GM21360 (cell line): Measurements from ENCODE around the gene PPP1CA.

Experiments used
- ATAC-seq: cut with Tn5 transposase; IDR thresholded peaks from one replicate; pipeline ENCODE4 v1.9.1; 2021; ENCODE audit warnings: mild to moderate bottlenecking, moderate library complexity; ENCODE audit not compliant: unreplicated experiment

The PPP1CA gene

DNA sequence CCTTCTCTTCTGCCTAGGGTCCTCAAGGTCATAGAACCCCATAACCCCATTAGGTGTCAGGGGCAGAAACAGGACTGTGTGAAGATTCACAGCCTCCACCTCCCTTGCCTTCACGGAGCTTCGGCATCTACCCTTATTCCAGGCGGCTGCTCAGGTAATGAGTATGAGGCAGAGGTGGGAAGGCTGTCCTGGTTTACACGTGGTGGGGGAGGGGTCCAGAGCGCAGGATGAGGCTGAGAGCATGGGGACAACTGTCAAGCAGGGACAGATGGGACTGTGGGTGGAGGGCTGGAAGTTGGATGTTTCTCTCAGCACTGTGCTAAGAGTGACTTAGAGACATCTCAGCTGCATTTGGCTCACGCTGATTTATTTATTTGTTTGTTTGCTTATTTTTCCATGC lies 14.1 kb downstream of the PPP1CA start:
- ATAC-seq = no peak

DNA sequence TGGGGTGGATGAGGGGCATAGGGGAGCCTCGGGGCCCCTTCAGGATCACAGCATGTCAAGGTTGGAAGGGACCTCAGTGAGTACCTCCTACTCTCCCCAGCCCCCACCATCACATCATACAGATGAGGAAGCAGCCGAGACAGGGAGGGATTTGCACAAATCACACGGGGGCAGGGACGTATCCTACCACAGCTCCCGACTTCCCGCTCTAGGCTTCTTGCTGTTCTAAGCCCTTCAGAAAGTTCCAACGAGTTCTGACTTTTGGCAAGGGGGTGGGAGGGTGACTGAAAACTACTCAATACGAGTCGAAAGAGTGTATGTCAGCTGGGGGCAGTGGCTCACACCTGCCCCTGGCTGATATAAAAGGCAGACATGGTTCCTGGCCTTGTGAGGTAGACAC lies 14.6 kb downstream of the PPP1CA start:
- no peak for ATAC-seq

DNA sequence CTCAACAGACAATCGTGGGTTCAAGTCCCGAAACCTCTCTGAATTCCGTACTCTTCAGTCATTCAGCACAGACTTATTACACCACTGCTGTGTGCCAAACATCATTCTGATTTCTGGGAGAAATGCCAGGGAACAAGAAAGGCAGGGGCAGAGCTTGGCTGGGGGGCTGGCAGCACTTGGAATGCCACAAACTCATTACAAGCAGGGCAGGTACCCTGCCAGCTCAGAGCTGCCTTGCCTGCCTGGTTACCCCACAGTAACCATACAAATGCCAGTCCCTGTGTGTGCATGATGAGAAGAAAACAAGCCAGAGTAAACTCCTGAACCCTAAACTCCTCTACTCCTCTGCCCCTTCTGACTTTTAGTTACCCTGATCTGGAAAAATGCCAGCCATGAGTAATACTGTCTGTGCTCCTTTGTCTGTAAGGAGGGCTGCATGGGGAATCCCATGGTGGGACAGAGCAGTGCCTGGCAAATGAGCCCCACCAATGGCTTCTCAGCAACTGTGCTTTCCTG lies 16.7 kb downstream of the PPP1CA start:
- ATAC-seq = no peak

DNA sequence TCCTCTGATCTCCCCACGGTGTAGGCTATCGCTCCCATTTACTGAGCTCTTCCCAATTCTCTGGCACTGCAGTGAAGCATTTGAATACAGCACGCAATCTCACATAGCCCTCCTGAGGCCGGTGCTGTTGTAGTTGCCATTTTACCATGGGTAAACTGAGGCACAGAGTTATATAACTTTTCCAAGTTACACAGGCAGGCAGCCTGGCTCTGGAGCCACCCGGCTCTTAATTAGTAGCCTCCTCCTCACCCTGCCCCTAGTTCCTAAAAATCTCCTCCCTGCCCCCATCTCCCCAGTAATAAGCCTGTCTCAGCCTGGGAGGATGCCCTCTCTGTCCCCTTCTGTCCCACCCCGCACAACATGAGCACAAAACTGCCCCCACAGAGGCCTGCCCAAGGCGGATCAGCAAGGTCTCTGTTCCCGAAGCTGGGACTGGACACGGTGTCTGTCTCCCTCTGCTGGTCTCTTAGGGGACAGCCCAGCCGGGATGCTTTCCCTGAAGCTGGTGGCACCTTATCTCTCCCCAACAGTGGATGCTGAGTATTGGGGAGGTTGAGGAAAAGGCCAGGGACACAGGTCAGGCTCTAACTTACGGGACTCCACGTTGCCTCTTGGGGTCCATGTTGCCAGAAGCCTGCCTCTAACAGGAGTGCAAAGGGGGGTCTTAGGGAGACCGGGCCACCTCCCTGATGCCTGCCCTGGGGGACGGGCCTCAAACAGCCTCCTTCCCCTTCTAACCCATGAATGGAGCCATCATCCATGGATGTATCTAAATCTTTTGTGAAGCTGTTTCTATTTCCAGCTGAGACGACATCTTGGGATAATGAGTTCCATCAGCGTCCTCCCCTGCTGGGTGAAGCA lies 19.2 kb downstream of the PPP1CA start:
- no peak for ATAC-seq

DNA sequence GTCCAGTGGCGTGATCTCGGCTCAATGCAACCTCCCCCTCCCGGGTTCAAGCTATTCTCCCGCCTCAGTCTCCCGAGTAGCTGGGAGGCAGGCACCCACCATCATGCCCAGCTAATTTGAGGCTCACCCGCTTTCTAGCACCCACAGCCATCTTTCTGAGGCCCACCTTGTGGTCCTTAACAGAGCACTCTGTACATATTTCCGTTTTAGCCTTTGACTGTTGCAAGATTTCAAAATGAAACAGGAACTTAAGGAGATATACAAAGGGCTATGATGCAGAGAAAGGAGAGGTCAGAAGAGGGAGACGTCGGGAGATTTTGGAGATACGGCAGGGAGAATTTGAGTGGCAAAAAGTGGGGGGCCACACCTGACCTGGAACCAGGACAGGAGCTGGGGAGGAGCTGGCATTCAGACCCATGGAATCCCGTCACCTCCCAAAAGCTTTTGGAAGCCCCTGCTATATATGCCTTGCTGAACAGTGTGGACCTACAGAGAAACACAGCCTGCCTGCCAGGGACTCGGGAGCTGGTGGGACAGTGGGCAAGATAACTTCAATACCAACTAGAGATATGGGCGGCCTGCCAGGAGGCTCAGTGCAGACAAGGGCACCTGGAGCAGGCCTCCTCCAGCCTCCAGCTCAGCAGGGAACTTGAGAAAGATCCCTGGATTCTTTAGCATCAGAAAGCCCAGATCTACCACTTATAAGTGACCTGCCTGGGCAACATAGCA lies 20.2 kb downstream of the PPP1CA start:
- ATAC-seq = no peak

DNA sequence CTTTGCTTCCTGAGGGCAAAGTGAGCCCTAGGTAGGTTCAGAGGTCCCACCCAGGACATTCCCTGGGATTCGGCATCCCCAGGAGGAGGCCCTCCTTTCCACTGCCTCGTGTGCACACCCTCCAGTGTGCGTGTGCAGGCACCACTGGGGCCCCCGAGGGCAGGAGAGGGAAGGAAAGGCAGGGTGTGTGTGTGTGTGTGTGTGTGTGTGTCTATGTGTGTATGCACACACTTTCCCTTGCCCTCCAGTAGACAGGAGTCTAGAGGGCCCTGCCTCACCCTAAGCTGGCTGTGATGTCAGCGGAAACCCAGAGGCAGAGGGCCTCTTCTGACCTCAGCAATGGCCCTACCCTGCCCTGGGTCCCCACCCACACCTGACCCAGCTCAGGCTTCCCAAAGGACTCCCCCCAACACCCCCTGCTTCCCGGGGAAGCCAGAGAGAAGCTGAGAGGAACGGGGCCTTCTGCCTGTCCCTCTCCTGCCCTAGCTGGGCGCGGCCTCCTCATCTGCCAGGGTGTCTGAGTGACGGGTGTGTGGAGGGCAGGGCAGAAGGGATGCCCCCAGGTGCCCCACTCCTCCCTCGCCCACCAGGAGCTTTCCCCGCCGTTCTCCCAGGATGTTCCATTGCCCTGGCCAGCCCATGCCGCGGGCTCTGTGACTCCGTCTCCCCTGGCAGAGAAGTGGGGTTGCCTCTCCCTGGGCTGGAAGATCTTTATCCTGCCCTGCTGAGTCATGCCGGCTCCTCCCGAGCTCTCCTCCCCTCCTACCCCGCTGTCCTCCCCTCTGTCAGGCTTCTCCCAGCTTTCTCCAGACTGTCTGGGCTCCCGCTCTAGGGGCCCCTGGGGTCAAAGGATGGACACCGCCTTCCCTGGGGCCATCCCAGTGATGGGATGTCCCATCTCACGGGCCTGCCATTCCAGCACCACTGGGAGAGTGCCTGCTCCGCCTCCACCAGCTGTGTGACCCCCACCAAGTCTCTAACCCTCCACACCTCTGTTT lies 22.3 kb downstream of the PPP1CA start:
- no peak for ATAC-seq

DNA sequence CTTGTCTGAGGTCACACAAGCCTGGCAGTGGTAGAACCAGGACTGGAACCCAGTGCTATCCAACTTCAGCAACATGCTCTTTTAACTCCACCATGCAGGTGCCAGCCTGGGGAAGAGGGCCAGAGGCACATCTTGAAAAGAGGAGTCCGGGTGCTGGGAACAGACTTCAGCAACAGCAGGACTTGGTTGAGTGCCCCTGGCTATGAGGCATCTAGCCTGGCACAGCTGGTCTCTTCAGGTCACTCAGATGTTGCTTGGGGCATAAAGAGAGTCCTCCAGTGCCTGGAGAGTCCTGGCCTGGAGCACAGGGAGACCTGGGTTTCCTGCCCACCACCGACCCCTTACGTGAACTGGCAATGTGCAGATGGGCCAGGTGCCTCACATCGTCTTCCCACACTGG lies 23.1 kb downstream of the PPP1CA start:
- ATAC-seq = no peak

DNA sequence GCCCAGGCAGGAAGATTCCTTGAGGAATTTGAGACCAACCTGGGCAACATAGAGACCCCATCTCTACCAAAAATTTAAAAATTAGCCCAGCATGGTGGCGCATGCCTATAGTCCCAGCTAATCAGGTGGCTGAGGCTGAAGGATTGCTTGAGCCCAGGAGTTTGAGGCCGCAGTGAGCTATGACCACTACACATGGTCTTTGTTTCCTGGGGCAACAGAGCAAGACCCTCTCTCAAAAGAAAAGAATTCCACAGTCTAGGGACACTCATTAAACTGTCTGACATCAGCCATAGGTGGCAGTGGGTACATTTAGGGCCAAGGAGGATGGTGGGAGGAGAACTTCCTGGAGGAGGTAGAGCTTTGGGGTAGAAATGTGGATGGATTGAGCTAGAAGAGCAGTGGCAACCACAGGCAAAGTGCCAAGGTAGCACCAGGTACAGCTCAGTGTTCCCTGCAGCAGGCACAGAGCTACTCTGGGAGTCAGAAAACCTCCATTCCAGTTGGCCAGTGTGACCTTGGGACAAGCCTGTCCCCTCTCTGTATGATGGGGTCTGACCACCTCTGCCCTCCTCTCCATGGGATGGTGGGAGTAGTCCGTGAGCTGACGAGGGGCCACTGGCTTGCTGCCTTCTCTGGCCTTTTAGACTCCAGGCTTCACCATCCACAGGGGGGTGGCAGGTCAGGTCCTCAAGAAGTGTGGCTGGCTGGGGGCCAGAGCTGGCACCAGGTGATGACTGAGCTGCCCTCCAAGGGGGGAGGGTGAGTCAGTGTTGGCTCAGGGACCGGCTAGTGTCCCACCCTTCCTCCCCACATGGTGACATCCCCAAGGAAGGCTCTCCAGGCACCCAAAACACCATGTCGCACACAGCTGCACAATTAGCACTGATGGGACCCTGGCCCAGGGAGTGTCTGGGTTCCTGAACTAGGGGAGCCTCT lies 24.5 kb downstream of the PPP1CA start:
- ATAC-seq = no peak

DNA sequence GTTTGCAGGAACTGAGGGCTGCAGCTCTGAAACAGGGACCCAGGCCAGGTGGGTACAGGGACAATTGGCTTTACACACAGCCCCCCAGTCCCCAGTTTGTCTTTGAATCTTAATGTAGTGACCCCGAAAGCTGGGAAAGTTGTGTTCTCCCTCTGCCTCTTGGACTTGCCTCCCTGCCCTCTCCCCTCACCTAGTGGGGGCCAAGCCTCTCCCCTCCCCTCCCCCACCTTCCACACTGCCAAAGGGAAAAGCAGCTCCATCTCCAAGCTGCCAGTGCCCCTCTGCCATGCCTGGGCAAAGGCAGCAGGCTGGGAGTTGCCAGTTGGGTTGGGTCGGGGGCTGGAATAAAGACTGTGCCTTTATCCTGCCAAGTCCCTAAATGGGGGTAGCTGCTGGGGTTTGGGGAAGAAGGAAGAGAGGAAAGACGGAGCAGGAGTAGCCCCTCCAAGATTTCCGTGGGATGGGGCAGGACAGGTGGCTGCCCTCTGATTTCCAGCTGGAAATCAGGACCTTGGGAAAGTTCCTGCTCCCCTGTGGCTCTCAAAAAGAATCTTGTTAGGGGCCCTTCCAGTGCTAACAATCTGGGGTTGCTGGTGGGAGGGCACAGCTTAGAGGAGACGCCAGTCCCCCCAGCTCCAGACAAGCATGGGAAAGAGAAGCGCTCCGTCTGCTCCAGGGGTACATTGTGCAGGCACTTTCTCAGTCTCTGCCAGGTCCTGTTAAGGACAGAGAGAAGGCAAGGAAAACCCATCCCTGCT lies 25.4 kb downstream of the PPP1CA start:
- ATAC-seq = no peak

DNA sequence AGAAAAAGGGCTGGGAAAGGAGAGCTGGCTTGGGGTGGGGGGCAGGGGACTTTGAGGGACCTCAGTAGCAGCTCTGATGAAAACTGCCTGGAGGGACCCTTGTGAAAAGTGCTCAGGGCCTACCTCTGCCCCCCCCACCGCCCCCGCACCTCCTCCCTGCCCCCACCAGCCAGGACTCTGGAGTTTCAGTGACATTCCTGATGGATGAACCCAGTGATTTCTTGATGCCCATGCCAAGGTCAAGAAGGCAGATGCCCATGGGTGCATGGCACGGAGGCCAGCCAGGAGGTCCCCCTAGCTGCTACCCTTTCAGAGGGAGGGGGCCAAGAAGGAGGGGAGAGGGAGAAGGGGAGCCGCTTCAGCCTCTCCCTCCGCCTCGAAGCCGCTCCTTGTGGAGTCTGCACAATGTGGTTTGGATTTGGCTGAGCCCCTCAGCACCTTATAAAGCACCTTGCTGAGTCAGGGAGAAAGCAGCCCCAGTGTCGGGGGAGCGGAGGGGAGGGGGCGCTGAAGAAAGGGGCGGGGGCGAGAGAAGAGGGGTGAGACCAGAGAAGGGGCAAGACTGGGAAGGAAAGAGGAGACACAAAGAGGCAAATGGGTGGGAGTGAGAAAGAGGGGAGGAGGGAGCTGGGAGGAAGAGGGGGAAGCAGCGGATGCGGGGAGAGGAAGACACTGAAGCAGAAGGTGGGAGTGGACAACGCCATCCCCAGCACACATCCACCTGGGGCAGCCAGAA lies 26.2 kb downstream of the PPP1CA start:
- no peak for ATAC-seq

DNA sequence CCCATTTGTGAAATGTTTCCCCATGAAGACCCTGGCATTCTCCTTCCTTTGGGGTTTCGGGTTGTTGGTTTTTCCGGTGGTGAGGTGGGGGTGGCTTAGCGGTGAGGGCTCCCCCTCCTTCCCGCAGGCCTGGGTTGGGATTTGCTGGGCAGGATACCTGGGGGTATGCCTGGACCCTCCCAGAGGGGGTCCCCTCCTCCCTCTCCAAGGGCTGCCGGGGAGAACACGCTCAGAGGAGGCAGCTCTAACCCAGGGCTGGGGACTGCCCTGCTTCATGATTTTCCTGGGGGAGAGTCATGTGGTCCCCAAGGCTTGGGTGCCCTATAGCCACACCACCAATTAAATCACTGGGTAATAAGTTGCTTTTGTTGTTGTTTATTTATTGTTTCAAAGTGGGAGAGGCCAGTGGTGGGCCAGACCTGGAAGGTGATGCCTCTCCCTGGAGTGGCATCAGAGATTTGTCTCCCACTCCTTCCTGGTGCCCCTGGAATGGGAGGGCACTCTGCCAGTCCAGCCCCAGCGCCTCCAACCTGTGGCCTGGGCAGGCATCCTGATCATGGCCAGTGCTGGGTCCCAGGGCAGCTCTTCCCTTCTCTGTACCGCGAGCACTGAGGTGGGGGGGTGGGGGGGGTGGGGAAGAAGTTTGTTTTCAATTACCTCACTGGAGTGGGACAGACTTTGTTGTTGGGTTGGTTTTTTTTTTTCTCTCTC lies 26.9 kb downstream of the PPP1CA start:
- no peak for ATAC-seq

DNA sequence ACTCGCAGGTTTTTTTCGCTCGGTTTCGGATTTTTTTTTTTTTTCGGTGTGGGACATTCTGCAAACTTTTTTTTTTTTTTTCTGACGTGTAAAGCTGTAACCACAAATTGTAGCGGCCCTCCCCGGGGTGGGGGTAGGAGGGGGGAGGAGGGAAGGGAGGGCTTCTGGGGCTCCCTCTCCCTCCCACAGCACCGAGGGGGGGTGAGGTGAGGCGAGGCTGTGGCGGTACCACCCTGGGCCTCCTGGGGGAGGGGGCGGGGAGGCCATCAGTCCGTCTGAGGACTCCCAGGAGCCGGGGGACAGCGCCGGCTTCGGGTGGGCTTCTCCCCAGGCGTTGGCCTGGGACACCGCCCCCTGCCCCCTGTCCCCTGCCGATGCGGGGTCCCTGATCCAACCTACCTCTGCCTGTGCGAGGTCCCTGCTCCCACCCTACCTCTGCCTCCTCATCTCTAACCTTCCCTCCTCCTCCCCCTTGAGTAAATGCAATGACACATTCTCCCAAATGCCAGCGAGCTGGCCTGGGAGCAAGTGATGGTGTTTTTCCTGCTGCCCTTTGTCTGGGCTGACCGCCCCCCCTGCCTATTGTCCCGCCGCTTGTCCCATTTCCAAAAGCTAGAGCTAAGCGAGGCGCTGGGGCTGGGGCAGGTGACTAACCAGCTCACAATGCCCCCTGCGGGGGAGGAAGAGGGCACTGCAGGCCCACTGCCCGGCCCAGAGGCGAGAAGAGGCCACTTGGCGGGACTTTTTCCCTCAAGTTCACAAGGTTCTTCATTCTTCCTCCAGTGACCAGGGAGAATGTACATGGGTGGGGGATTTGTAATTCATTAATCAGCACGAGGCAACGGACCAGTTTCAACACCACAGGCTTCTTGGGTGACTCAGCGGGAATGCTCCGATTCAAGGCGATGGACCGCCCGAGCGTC lies 27.7 kb downstream of the PPP1CA start:
- no peak for ATAC-seq

DNA sequence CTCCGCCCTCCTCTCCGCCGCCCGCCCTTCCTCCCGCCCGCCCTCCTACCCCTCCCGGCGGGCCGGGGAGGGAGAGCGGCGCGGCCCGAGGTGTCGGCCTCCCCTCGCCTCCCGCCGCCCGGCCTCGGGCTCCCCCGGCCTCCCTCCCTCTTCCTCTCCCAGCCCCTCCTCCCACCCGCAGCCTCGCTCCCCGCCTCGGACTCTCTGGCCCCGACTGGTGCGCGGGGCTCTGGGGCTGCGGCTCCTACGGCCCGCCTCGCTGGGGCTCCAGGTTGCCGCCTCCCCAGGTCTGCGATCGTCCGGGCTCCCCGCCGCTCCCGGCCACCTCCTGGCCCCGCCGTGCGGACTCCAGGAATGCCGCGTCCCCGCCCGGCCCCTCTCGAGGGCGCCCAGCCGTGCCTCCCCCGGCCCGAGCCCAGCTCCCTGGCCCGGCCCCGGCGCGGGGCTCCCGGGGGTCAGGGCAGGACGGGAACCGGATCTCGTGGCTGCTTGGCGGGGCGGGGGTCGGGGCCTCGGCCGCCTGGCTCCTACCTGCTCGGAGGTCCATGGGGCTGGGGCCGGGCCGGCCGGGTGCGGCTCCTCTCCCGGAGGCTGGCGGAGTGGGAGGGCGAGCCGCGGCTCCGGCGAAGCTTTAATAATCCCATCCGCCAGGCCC lies 28.5 kb downstream of the PPP1CA start, which contains the start of gene CLCF1:
Gene CLCF1, minus strand, starts transcription at position 606 of the 655 bp plus-strand sequence. Its CDS starts 59 bp downstream, at position 547.
- ATAC-seq = no peak

DNA sequence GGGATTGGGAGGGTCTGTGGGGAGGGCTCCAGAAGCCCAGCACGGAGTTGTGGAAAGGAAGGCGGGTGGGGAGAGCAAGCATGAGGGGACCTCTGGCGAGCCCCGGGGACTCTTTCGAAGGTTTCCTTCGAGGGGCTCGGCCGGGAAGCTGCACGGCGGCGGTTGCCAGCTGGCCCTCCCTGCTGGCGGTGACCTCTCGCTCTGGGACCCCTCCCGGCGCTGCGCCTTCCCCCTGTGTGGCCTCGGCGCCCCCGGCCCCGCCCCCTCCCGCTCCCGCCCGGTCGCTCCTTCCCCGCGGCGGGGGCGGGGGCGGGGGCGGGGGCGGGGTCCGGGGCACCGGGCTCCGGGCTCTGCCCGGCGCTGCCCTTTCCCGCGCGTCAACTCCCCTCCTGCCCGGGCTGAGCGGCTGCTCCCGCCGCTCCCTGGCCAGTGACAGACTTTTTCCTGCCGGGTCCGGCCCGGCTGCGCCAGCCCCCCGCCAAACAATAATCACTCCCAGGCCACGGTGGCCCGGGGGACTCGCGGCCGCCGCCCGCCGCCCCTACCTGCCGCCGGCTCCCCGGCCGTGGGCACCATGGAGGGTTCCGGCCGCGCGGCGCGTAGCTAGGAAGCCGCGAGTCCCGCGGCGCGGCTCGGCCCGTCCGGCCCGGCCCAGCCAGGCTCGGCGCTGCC lies 29.2 kb downstream of the PPP1CA start:
- no peak for ATAC-seq

DNA sequence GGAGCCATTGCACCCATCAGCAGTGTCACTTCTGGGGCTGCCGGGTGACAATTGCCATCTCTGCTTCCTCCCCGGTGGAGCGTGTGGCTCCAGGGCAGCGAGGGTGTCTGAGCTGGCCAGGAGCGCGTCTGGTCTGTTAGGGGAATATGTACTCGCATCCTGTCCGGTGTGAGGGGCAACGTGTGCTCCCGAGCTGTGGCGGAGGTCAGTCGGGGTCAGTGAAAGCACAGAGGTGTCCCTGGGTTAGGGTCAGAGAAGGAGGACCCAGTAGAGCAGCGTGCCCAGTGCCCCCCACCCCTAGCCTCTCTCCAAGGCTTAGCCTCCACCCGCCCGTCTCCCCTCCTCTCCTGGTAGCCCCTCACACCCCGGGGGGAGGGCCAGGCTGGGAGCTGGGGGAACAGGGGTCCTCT lies 29.7 kb downstream of the PPP1CA start:
- no peak for ATAC-seq
